ENCODE data around the gene SCGB1D1.

The SCGB1D1 gene

GRCh38 chr11:62176766-62177165, 13.2 kb upstream of the SCGB1D1 start:
- POLR2A ChIA-PET, result no interaction called here
- H3K9me3 ChIP-seq (ENCODE audit: control insufficient read depth, insufficient read depth, low read depth, low read length), result no peaks in the 10 kb centered on the region
- CTCF ChIA-PET, result interaction anchor here (1.1 kb wide), 1 partner anchor 31 kb away, joined by 4 read pairs; no protein-coding TSS in a partner anchor
- H3K4me1 ChIP-seq (ENCODE audit: control insufficient read depth, insufficient read depth, low read length), result no peaks in the 10 kb centered on the region
- TF ChIP-seq KLF7 (tag by site-specific recombination; IDR thresholded peaks at IDR 0.05; ENCODE audit: borderline replicate concordance), result no peak
- no peak for TF ChIP-seq ZNF776 (tag by site-specific recombination; IDR thresholded peaks at IDR 0.05; ENCODE audit: borderline replicate concordance)
- TF ChIP-seq PRDM4 (tag by site-specific recombination; IDR thresholded peaks at IDR 0.05), result no peak
- TF ChIP-seq ZNF707 (tag by site-specific recombination; IDR thresholded peaks at IDR 0.05), result no peak
- TF ChIP-seq ZNF488 (tag by site-specific recombination; IDR thresholded peaks at IDR 0.05), result no peak
- TF ChIP-seq ZBTB6 (tag by site-specific recombination; IDR thresholded peaks at IDR 0.05), result no peak
- no peak for TF ChIP-seq ZNF221 (tag by site-specific recombination; IDR thresholded peaks at IDR 0.05; ENCODE audit: borderline replicate concordance)
- no peak for TF ChIP-seq ZNF596 (tag by site-specific recombination; IDR thresholded peaks at IDR 0.05)
- no peak for TF ChIP-seq ZNF132 (tag by site-specific recombination; IDR thresholded peaks at IDR 0.05; ENCODE audit: borderline replicate concordance)
- TF ChIP-seq ZNF473 (tag by site-specific recombination; IDR thresholded peaks at IDR 0.05), result no peak
- H3K4me3 ChIP-seq (ENCODE audit: low read depth, low read length), result no peak overlapping the region
- no peak overlapping the region for H3K27ac ChIP-seq (ENCODE audit: extremely low read depth, low read depth, low read length)
- H3K36me3 ChIP-seq (ENCODE audit: control insufficient read depth in 2 of 2, insufficient read depth in 1 of 2, low read length in 2 of 2), result no peaks in the 10 kb centered on the region

- CTCF ChIA-PET, result interaction anchor here (0.6 to 1.8 kb wide), 2 partner anchors 8 to 10 kb away, joined by 3 to 13 read pairs; no protein-coding TSS in a partner anchor
- H3K36me3 ChIP-seq (ENCODE audit: control insufficient read depth in 2 of 2, insufficient read depth in 1 of 2, low read length in 2 of 2), result no peaks in the 10 kb centered on the region
- POLR2A ChIA-PET, result no interaction called here
- H3K9me3 ChIP-seq (ENCODE audit: control insufficient read depth, insufficient read depth, low read depth, low read length), result no peaks in the 10 kb centered on the region
- H3K4me3 ChIP-seq (ENCODE audit: low read depth, low read length), result no peak overlapping the region
- H3K4me1 ChIP-seq (ENCODE audit: control insufficient read depth, insufficient read depth, low read length), result no peaks in the 10 kb centered on the region
- TF ChIP-seq ZNF561 (tag by site-specific recombination; IDR thresholded peaks at IDR 0.05; ENCODE audit: borderline replicate concordance) (no peak), GLIS1 (tag by site-specific recombination; IDR thresholded peaks at IDR 0.05) (no peak), ATF2 (tag by site-specific recombination; IDR thresholded peaks at IDR 0.05; ENCODE audit: low read depth) (no peak), ZEB2 (tag by site-specific recombination; IDR thresholded peaks at IDR 0.05) (no peak), ZNF776 (tag by site-specific recombination; IDR thresholded peaks at IDR 0.05; ENCODE audit: borderline replicate concordance) (no peak), TCF7L2 (IDR thresholded peaks at IDR 0.05; ENCODE audit: borderline replicate concordance, low read depth, low read length) (no peak), GFI1B (tag by site-specific recombination; IDR thresholded peaks at IDR 0.05) (no peak), ZNF341 (tag by site-specific recombination; IDR thresholded peaks at IDR 0.05; ENCODE audit: low read depth) (no peak), ZNF600 (tag by site-specific recombination; IDR thresholded peaks at IDR 0.05) (no peak), ZFP69B (tag by site-specific recombination; IDR thresholded peaks at IDR 0.05) (no peak), PRDM6 (tag by site-specific recombination; IDR thresholded peaks at IDR 0.05) (no peak)
- H3K27ac ChIP-seq (ENCODE audit: extremely low read depth, low read depth, low read length), result no peak overlapping the region
Measured at GRCh38 chr11:62179995-62180394, 10.0 kb upstream of the SCGB1D1 start.

All from HEK293 (cell line).